Liver (tissue), 9 donors: ENCODE results near the gene CFAP90. TPM values are rescaled to one million over a fixed set of nuclear protein-coding genes. Genes with fewer than 3 reads are reported as not detected.

ENCODE experiments used
- DNase-seq: peaks from one replicate; pipeline ENCODE4 v3.0.0-alpha.2; 2017; ENCODE audit warnings: low spot score
- H3K27ac ChIP-seq, 2 donors: one replicate each; pipeline ENCODE4 v1.7.0; 2013; ENCODE audit warnings: inconsistent platforms in 2 of 2, low read length in 2 of 2, control low read depth in 1 of 2, low read depth in 1 of 2, mild to moderate bottlenecking in 1 of 2
- H3K27me3 ChIP-seq, 4 donors: one replicate each; pipeline versions ENCODE4 v1.6.1 to v1.7.0; 2013; ENCODE audit warnings: low read length in 3 of 4, inconsistent platforms in 1 of 4, mild to moderate bottlenecking in 1 of 4, moderate library complexity in 1 of 4; ENCODE audit not compliant: control insufficient read depth in 4 of 4, insufficient read depth in 4 of 4
- H3K36me3 ChIP-seq, 4 donors: one replicate each; pipeline versions ENCODE4 v1.6.1 to v1.7.0; 2013; ENCODE audit warnings: low read length in 3 of 4, mild to moderate bottlenecking in 3 of 4, low read depth in 1 of 4, moderate library complexity in 1 of 4; ENCODE audit not compliant: control insufficient read depth in 4 of 4, insufficient read depth in 3 of 4
- H3K4me1 ChIP-seq, 4 donors: one replicate each; pipeline versions ENCODE4 v1.6.1 to v1.7.0; 2013; ENCODE audit warnings: low read length in 3 of 4, mild to moderate bottlenecking in 3 of 4, moderate library complexity in 1 of 4; ENCODE audit not compliant: control insufficient read depth in 4 of 4, insufficient read depth in 4 of 4
- H3K4me3 ChIP-seq, 3 donors: one replicate each; pipeline versions ENCODE4 v1.6.1 to v1.7.0; 2013; ENCODE audit warnings: low read length in 3 of 3, control low read depth in 1 of 3, low read depth in 1 of 3, mild to moderate bottlenecking in 1 of 3
- H3K9ac ChIP-seq, 2 donors: one replicate each; pipeline ENCODE4 v1.7.0; 2013; ENCODE audit warnings: low read length in 2 of 2, mild to moderate bottlenecking in 2 of 2, moderate library complexity in 2 of 2, control low read depth in 1 of 2, low read depth in 1 of 2
- H3K9me3 ChIP-seq, 4 donors: one replicate each; pipeline versions ENCODE4 v1.6.1 to v1.7.0; 2013; ENCODE audit warnings: low read length in 3 of 4; ENCODE audit not compliant: control insufficient read depth in 4 of 4
- EGR1 ChIP-seq, 2 donors: IDR thresholded peaks; 2 replicates each; pipeline ENCODE4 v1.6.1; 2016 to 2018; ENCODE audit warnings: antibody characterized with exemption in 2 of 2, low read depth in 2 of 2
- FOXA1 ChIP-seq: IDR thresholded peaks from 2 replicates; pipeline ENCODE4 v1.6.1; 2016; ENCODE audit warnings: antibody characterized with exemption
- FOXA2 ChIP-seq: IDR thresholded peaks from 2 replicates; pipeline ENCODE4 v1.6.1; 2016; ENCODE audit warnings: antibody characterized with exemption
- GABPA ChIP-seq, 2 donors: IDR thresholded peaks in 1 of 2; conservative IDR thresholded peaks in 1 of 2; 2 replicates each; pipeline ENCODE4 v1.6.1; 2016; ENCODE audit warnings: antibody characterized with exemption in 2 of 2, mild to moderate bottlenecking in 1 of 2, moderate library complexity in 1 of 2
- HNF4A ChIP-seq, 2 donors: conservative IDR thresholded peaks; 2 replicates each; pipeline ENCODE4 v1.6.1; 2016; ENCODE audit warnings: antibody characterized with exemption in 2 of 2, mild to moderate bottlenecking in 2 of 2
- HNF4G ChIP-seq: IDR thresholded peaks from 2 replicates; pipeline ENCODE4 v1.6.1; 2016; ENCODE audit warnings: antibody characterized with exemption
- JUND ChIP-seq, 2 donors: IDR thresholded peaks; 2 replicates each; pipeline ENCODE4 v1.6.1; 2016; ENCODE audit warnings: antibody characterized with exemption in 2 of 2
- NR2F2 ChIP-seq: IDR thresholded peaks from 2 replicates; pipeline ENCODE4 v1.6.1; 2016; ENCODE audit warnings: antibody characterized with exemption
- RAD21 ChIP-seq, 2 donors: IDR thresholded peaks; 2 replicates each; pipeline ENCODE4 v1.6.1; 2016; ENCODE audit warnings: antibody characterized with exemption in 2 of 2, mild to moderate bottlenecking in 2 of 2
- RXRA ChIP-seq, 2 donors: IDR thresholded peaks; 2 replicates each; pipeline ENCODE4 v1.6.1; 2017 to 2018; ENCODE audit warnings: antibody characterized with exemption in 2 of 2, mild to moderate bottlenecking in 1 of 2
- SP1 ChIP-seq: IDR thresholded peaks from 2 replicates; pipeline ENCODE4 v1.6.1; 2018; ENCODE audit warnings: antibody characterized with exemption, mild to moderate bottlenecking
- TAF1 ChIP-seq: conservative IDR thresholded peaks from 2 replicates; pipeline ENCODE4 v1.6.1; 2016; ENCODE audit warnings: antibody characterized with exemption, mild to moderate bottlenecking
- YY1 ChIP-seq: IDR thresholded peaks from 2 replicates; pipeline ENCODE4 v1.6.1; 2016; ENCODE audit warnings: antibody characterized with exemption, mild to moderate bottlenecking
- polyA plus RNA-seq, 2 donors: library from polyadenylated mRNA; stranded (reverse) in 1 of 2; unstranded in 1 of 2; fragments of 200-250 nt in 1 of 2; fragments of >200 nt in 1 of 2; fragmentation: Nextera tagmentation in 1 of 2; extraction: Ambion mirVana in 1 of 2; gene quantifications; one replicate each; pipeline versions ENCODE4 v1.2.1 to v1.2.3, GENCODE V29; 2013 to 2015
- total RNA-seq, 2 donors: library from RNA; depleted of rRNA; stranded (reverse); fragments of >200 nt; gene quantifications; one replicate each; pipeline ENCODE4 v1.2.3, GENCODE V29; 2014
- TF ChIP-seq, protein P1 (sequence below): IDR thresholded peaks from 2 replicates; pipeline ENCODE4 v1.6.1; 2016; ENCODE audit warnings: antibody characterized with exemption
- TF ChIP-seq, protein P2 (sequence below): IDR thresholded peaks from 2 replicates; pipeline ENCODE4 v1.6.1; 2016; ENCODE audit warnings: antibody characterized with exemption
- TF ChIP-seq, protein P3 (sequence below): IDR thresholded peaks from 2 replicates; pipeline ENCODE4 v1.6.1; 2016; ENCODE audit warnings: antibody characterized with exemption, mild to moderate bottlenecking
- TF ChIP-seq, protein P4 (sequence below): IDR thresholded peaks from 2 replicates; pipeline ENCODE4 v1.6.1; 2016; ENCODE audit warnings: antibody characterized with exemption
- TF ChIP-seq, protein P5 (sequence below): fragments of 150-350 bp; IDR thresholded peaks from 2 replicates; pipeline ENCODE4 v1.5.1; 2017; ENCODE audit warnings: improper control_type of control experiment, low read depth, low read length; ENCODE audit not compliant: missing input control
- donor health status: healthy.
- donor health status: healthy.
- donor health status: healthy.
- donor health status: healthy.
- donor health status: healthy.

Gene CFAP90
- total and polyA plus RNA-seq, 4 donors, result 0.42 to 1.0 (median 0.59) TPM

DNA sequence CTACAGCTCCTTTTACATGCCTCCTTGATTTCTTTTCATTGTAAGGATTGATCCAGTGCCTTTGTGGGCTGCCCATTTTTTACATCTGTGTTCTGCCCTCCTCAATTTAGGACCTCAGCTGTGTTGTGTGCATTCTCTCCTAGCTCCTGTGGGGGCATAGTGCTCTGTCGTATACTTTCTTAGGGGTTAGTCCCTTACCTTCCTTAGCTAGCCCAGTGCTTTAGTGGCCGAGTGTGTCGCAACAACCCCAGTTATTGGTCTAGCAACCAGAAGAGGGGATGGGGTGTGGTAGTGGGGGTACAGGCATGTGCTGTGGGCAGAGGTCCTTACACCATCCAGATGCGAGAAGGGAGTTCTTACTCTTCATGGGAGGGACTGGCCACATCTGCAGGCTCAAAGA, 30.2 kb upstream of the CFAP90 start (continued):
- TF ChIP-seq, protein P1, sequence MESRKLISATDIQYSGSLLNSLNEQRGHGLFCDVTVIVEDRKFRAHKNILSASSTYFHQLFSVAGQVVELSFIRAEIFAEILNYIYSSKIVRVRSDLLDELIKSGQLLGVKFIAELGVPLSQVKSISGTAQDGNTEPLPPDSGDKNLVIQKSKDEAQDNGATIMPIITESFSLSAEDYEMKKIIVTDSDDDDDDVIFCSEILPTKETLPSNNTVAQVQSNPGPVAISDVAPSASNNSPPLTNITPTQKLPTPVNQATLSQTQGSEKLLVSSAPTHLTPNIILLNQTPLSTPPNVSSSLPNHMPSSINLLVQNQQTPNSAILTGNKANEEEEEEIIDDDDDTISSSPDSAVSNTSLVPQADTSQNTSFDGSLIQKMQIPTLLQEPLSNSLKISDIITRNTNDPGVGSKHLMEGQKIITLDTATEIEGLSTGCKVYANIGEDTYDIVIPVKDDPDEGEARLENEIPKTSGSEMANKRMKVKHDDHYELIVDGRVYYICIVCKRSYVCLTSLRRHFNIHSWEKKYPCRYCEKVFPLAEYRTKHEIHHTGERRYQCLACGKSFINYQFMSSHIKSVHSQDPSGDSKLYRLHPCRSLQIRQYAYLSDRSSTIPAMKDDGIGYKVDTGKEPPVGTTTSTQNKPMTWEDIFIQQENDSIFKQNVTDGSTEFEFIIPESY, result no peak
- TF ChIP-seq NR2F2 (no peak), TAF1 (no peak), RAD21 (IDR thresholded peaks at IDR 0.05) (no peak), JUND (IDR thresholded peaks at IDR 0.05) (no peak), FOXA2 (no peak), RXRA (IDR thresholded peaks at IDR 0.05) (no peak), EGR1 (IDR thresholded peaks at IDR 0.05; ENCODE audit: low read depth in 2 of 2) (no peak), YY1 (no peak)
- TF ChIP-seq, protein P2, sequence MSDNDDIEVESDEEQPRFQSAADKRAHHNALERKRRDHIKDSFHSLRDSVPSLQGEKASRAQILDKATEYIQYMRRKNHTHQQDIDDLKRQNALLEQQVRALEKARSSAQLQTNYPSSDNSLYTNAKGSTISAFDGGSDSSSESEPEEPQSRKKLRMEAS, result no peak

DNA sequence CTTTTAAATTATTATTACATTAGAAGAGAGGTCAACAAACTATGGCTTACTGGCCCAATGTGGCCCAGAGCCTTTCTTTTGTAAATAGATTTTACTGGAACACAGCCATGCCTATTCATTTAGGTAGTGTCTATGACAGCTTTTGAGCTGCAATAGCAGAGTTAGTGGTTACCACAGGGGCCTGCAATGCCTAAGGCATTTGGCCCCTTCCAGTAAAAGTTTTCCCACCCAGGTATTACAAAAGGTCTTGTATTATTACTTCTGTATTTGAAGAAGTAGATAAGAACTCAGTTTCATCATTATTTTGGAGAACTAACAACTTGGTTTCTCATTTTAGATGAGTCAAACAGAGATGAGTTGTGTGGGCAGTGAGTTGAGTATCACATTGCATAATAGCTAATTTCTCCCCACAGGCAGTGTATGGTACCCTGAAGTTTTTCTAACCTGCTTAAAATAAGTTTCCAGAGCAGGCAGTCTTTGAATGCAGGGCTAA, 27.5 kb upstream of the CFAP90 start:
- no peaks in the 10 kb centered on the region for H3K27me3 ChIP-seq
- no peak for DNase-seq
- H3K4me3 ChIP-seq, result no peak overlapping the region
- H3K4me1 ChIP-seq, result peaks cover 5 to 27% (median 21%) of the 10 kb centered on the region in 4 donors
- H3K9ac ChIP-seq, result no peak overlapping the region
- peaks cover 8 to 44% (median 41%) of the 10 kb centered on the region in 4 donors for H3K36me3 ChIP-seq
- peaks cover 0 to 4% (median 0%) of the 10 kb centered on the region in 4 donors for H3K9me3 ChIP-seq
- peak overlapping the region; percentile 75 to 90 for H3K27ac ChIP-seq
- TF ChIP-seq YY1 (no peak), NR2F2 (no peak), RAD21 (IDR thresholded peaks at IDR 0.05) (no peak), HNF4A (conservative IDR thresholded peaks at IDR 0.05) (peak; percentile 14 to 46), EGR1 (IDR thresholded peaks at IDR 0.05; ENCODE audit: low read depth in 2 of 2) (no peak), GABPA (IDR thresholded peaks at IDR 0.05 in 1 of 2, conservative IDR thresholded peaks at IDR 0.05 in 1 of 2) (no peak), FOXA1 (peak; percentile 58), HNF4G (no peak), JUND (IDR thresholded peaks at IDR 0.05) (peak in 1 of 2 donors; percentile 34), RXRA (IDR thresholded peaks at IDR 0.05) (peak; percentile 88 to 92), TAF1 (no peak), FOXA2 (peak; percentile 51), SP1 (peak; percentile 20)
- TF ChIP-seq, protein P2, result no peak
- TF ChIP-seq, protein P1, result no peak
- TF ChIP-seq, protein P3, sequence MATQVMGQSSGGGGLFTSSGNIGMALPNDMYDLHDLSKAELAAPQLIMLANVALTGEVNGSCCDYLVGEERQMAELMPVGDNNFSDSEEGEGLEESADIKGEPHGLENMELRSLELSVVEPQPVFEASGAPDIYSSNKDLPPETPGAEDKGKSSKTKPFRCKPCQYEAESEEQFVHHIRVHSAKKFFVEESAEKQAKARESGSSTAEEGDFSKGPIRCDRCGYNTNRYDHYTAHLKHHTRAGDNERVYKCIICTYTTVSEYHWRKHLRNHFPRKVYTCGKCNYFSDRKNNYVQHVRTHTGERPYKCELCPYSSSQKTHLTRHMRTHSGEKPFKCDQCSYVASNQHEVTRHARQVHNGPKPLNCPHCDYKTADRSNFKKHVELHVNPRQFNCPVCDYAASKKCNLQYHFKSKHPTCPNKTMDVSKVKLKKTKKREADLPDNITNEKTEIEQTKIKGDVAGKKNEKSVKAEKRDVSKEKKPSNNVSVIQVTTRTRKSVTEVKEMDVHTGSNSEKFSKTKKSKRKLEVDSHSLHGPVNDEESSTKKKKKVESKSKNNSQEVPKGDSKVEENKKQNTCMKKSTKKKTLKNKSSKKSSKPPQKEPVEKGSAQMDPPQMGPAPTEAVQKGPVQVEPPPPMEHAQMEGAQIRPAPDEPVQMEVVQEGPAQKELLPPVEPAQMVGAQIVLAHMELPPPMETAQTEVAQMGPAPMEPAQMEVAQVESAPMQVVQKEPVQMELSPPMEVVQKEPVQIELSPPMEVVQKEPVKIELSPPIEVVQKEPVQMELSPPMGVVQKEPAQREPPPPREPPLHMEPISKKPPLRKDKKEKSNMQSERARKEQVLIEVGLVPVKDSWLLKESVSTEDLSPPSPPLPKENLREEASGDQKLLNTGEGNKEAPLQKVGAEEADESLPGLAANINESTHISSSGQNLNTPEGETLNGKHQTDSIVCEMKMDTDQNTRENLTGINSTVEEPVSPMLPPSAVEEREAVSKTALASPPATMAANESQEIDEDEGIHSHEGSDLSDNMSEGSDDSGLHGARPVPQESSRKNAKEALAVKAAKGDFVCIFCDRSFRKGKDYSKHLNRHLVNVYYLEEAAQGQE, result no peak
- TF ChIP-seq, protein P4, sequence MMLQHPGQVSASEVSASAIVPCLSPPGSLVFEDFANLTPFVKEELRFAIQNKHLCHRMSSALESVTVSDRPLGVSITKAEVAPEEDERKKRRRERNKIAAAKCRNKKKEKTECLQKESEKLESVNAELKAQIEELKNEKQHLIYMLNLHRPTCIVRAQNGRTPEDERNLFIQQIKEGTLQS, result no peak
- TF ChIP-seq, protein P5, sequence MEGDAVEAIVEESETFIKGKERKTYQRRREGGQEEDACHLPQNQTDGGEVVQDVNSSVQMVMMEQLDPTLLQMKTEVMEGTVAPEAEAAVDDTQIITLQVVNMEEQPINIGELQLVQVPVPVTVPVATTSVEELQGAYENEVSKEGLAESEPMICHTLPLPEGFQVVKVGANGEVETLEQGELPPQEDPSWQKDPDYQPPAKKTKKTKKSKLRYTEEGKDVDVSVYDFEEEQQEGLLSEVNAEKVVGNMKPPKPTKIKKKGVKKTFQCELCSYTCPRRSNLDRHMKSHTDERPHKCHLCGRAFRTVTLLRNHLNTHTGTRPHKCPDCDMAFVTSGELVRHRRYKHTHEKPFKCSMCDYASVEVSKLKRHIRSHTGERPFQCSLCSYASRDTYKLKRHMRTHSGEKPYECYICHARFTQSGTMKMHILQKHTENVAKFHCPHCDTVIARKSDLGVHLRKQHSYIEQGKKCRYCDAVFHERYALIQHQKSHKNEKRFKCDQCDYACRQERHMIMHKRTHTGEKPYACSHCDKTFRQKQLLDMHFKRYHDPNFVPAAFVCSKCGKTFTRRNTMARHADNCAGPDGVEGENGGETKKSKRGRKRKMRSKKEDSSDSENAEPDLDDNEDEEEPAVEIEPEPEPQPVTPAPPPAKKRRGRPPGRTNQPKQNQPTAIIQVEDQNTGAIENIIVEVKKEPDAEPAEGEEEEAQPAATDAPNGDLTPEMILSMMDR, result no peak
